Ovary (tissue), 3 donors: ENCODE results near the gene CPXM1.

Experiments
- CTCF ChIP-seq, 3 donors: fragments of 450-650 bp in 2 of 3; fragments of 200-600 bp in 1 of 3; IDR thresholded peaks; one replicate each; pipeline versions ENCODE4 v1.5.1 to v1.8.0; 2016 to 2022; ENCODE audit warnings: antibody characterized with exemption in 3 of 3, mild to moderate bottlenecking in 1 of 3
- EP300 ChIP-seq: sonication (generic); formaldehyde crosslinking; IDR thresholded peaks from one replicate; pipeline ENCODE4 v1.6.1; 2017; ENCODE audit warnings: antibody characterized with exemption
- POLR2A ChIP-seq: fragments of 450-650 bp; IDR thresholded peaks from one replicate; pipeline ENCODE4 v1.6.1; 2017; ENCODE audit warnings: antibody characterized with exemption, mild to moderate bottlenecking, moderate library complexity
- donor health status: DM: no; HTN: no; CAD: no.

DNA sequence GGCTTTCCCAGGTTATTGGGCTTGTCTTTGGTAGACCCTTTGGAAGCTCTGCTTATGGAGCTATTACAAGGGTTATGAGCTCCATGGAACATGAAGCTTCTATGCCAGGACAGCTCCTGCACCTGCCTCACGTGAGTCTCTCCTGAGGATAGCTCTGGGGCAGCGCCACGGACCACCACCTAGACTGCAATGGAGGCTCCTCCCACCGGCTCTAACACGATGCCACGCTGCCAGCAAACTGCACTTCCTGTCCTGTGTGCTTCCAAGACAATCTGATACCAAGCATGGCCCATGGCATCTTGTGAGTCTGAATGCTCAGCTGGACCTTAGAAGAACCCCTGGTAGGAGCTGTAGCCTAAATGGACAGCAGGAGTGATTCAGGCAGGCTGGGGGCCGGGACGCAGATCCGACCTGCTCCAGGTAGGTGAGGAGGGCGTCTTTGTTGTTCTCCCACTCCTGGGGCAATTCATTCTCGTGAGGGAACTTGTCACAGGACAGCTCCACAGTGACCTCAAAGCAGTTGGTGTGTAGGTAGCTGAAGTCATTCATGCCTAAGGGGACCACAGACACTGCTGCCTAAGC, 5.5 kb downstream of the CPXM1 start:
- no peak for TF ChIP-seq CTCF (IDR thresholded peaks at IDR 0.05)
- no peak for TF ChIP-seq POLR2A
- no peak for TF ChIP-seq EP300
